OCI-LY7 (cell line): ENCODE measurements around the gene SLC30A4. TPM values are rescaled to one million over a fixed set of nuclear protein-coding genes. Genes with fewer than 3 reads are reported as not detected.

Source experiments
- small RNA-seq: library from RNA; depleted of rRNA; stranded (forward); fragments of <200 nt; gene quantifications from one replicate; pipeline ENCODE3, GENCODE V24; 2014
- total RNA-seq, 2 experiments: library from RNA; depleted of rRNA in 1 of 2; stranded (reverse); fragments of >200 nt in 1 of 2; shearing (Covaris generic) in 1 of 2; gene quantifications; 2 replicates each; pipeline ENCODE4 v1.2.3, GENCODE V29; 2014 to 2022

Gene SLC30A4
- total RNA-seq, 2 experiments from 2014 or later: 0.13 to 3.5 TPM

Small RNA genes lying within 50 kb of the gene (small RNA-seq; reads per million reads assigned to genes)
- not detected for gene DPPA5P2
- gene SNORA41B: not detected

Other genes starting within 250 kb of the SLC30A4 start
- gene GATM, start 144.2 kb downstream of the SLC30A4 start, total RNA-seq (2014; rRNA removed; shearing (Covaris generic)): 0.54 and 1.3 TPM in 2 replicates
- gene GATM, start 144.2 kb downstream of the SLC30A4 start, total RNA-seq (2022): 2.7 and 3.4 TPM in 2 replicates
- 50.2 and 74.7 TPM in 2 replicates for gene BLOC1S6, start 64.6 kb upstream of the SLC30A4 start, total RNA-seq (2014; rRNA removed; shearing (Covaris generic))
- gene BLOC1S6, start 64.6 kb upstream of the SLC30A4 start, total RNA-seq (2022): 79.0 and 85.1 TPM in 2 replicates
- 0.23 and 1.8 TPM in 2 replicates for gene SQOR, start 112.3 kb upstream of the SLC30A4 start, total RNA-seq (2014; rRNA removed; shearing (Covaris generic))
- 0.42 and 0.89 TPM in 2 replicates for gene SQOR, start 112.3 kb upstream of the SLC30A4 start, total RNA-seq (2022)